CD4-positive, alpha-beta T cell treated with Interleukin-15 for 1 hour (primary cell): ENCODE measurements around the gene TBC1D25.

ENCODE experiments used
- DNase-seq: peaks from one replicate; pipeline ENCODE4 v3.0.0-alpha.2; 2020

TBC1D25 gene

GRCh38 chrX:48606091-48606490 lies 66.6 kb downstream of the TBC1D25 start:
- no peak for DNase-seq

GRCh38 chrX:48611703-48612102 lies 72.2 kb downstream of the TBC1D25 start:
- DNase-seq, result no peak
